Measurements from ENCODE around the gene TRIM63.

GRCh38 chr1:26017606-26018005, 49.8 kb downstream of the TRIM63 start:
- TF ChIP-seq CTCF (IDR thresholded peaks at IDR 0.05) (no peak), POLR2A (IDR thresholded peaks at IDR 0.05) (no peak)

Data from heart left ventricle (tissue), 13 donors.